ENCODE data around the gene ANKS1B.

Gene ANKS1B

DNA sequence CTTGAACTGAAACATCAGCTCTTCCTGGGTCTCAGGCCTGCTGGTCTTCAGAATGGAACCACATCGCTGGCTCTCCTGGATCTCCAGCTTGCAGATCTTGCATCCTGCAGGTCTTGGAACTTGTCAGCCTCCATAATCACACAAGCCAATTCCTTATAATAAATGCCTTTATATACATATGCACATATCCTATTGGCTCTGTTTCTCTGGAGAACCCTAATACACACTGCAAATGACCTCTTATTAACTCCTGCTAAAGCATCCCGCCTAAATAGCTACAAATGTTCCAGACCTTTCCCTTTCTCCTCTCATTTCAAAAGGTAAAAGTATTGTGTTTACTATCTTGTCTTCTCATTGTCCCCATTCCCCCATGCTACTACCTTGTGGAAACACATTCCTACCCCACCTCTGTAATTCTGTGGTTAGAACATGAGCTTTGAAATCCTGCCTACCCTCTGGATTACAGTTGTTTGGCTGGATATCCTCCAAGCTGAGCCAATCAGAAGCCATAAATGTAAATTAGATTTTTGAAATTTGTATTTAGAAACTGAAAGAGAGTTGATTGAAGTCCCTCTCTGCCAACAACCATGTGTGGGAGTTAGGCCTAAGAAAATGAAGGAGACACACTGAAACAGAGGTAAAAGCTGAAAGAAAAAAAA lies 58.1 kb downstream of the ANKS1B start:
- Mint-ChIP-seq H3K4me1 (no peaks in the 10 kb centered on the region), H3K9me3 (no peaks in the 10 kb centered on the region)

DNA sequence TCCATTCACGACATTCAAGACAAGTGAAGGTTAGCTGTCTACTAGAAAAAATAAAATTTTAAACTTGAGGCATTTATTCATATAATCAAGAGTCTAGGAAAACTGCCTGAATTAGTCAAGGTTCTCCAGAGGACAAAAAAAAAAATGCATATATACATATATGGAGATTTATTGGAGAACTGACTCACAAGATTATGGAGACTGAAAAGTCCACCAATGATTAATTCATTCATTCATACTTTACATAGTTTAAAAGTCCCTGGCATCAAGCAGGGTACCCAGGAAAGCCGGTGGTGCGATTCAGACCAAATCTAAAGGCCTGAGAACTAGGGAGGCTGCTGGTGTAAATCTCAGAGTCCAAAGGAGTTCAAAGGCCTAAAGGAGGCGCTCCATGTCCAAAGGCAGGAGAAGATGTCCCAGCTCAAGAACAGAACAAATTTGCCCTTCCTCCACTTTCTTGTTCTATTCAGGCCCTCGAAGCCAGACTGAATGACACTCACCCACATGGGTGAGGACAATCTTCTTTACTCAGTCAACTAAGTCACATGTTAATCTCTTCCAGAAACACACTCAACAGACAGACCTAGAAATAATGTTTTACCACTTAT lies 64.3 kb downstream of the ANKS1B start:
- Mint-ChIP-seq H3K4me1 (no peaks in the 10 kb centered on the region), H3K36me3 (ENCODE audit: low read depth) (no peaks in the 10 kb centered on the region), H3K27me3 (ENCODE audit: low read depth) (no peaks in the 10 kb centered on the region), H3K4me3 (no peak overlapping the region), H3K27ac (no peak overlapping the region), H3K9me3 (no peaks in the 10 kb centered on the region)
- TF ChIP-seq, protein P1, sequence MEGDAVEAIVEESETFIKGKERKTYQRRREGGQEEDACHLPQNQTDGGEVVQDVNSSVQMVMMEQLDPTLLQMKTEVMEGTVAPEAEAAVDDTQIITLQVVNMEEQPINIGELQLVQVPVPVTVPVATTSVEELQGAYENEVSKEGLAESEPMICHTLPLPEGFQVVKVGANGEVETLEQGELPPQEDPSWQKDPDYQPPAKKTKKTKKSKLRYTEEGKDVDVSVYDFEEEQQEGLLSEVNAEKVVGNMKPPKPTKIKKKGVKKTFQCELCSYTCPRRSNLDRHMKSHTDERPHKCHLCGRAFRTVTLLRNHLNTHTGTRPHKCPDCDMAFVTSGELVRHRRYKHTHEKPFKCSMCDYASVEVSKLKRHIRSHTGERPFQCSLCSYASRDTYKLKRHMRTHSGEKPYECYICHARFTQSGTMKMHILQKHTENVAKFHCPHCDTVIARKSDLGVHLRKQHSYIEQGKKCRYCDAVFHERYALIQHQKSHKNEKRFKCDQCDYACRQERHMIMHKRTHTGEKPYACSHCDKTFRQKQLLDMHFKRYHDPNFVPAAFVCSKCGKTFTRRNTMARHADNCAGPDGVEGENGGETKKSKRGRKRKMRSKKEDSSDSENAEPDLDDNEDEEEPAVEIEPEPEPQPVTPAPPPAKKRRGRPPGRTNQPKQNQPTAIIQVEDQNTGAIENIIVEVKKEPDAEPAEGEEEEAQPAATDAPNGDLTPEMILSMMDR (IDR thresholded peaks at IDR 0.05; ENCODE audit: unreplicated experiment in 3 of 3): no peak

More for the DNA sequence above, 58.1 kb downstream of the ANKS1B start:
- Mint-ChIP-seq H3K27ac (no peak overlapping the region), H3K4me3 (no peak overlapping the region), H3K27me3 (ENCODE audit: low read depth) (no peaks in the 10 kb centered on the region), H3K36me3 (ENCODE audit: low read depth) (no peaks in the 10 kb centered on the region)
- TF ChIP-seq, protein P1 (IDR thresholded peaks at IDR 0.05; ENCODE audit: unreplicated experiment in 3 of 3): no peak

DNA sequence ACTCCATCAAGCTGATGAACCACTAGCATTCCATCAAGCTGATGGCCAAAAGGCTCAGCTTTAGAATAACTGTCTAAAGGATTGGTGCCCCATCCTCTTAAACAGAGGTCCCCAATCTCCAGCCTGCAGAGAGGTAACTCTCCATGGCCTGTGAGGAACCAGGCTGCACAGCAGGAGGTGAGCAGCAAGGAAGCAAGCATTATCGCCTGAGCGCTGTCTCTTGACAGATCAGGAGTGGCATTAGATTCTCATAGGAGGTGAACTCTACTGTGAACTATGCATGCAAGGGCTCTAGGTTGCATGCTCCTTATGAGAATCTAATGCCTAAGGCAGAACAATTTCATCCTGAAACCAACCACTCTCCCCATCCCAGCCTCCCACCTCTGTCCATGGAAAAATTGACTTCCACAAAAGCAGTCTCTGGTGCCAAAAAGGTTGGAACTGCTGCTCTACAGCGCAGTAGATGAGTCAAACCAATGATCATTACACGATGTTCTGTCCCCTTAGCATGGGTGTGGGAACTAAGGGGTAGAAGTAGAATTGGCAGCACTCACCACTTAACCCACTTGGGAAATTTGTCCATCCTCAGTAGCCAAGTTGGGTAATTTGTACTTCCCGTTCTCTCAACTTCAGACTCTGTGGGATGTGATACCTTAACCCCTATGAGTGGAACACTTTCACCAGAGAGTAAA lies 66.9 kb downstream of the ANKS1B start:
- Mint-ChIP-seq H3K27me3 (ENCODE audit: low read depth) (no peaks in the 10 kb centered on the region), H3K4me1 (no peaks in the 10 kb centered on the region), H3K36me3 (ENCODE audit: low read depth) (no peaks in the 10 kb centered on the region), H3K27ac (no peak overlapping the region), H3K4me3 (no peak overlapping the region), H3K9me3 (no peaks in the 10 kb centered on the region)
- TF ChIP-seq, protein P1 (IDR thresholded peaks at IDR 0.05; ENCODE audit: unreplicated experiment in 3 of 3): no peak

DNA sequence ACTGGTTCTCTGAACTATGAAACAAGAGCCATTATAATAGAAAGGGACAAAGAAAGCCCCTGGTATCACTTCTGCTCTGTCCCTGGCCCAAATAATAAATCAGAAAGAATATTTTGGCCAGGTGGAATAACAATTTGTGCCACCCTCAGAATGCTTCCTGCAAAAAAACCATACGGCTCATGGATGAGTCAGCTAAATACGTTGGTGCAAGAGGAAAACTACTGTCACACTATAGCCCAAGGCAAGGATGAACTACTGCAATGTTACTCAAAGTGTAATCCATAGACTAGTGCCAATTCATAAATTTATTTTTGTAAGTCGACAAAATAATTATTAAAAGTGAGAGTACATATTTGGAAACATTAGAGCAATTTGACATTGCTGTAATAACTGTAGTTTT lies 68.2 kb downstream of the ANKS1B start:
- Mint-ChIP-seq H3K4me3 (no peak overlapping the region), H3K4me1 (no peaks in the 10 kb centered on the region), H3K27ac (no peak overlapping the region), H3K9me3 (no peaks in the 10 kb centered on the region), H3K27me3 (ENCODE audit: low read depth) (no peaks in the 10 kb centered on the region), H3K36me3 (ENCODE audit: low read depth) (no peaks in the 10 kb centered on the region)
- TF ChIP-seq, protein P1 (IDR thresholded peaks at IDR 0.05; ENCODE audit: unreplicated experiment in 3 of 3): no peak

- Mint-ChIP-seq H3K36me3 (ENCODE audit: low read depth) (no peaks in the 10 kb centered on the region), H3K27ac (peak overlapping the region in 1 of 3 experiments; percentile 48), H3K4me3 (no peak overlapping the region), H3K9me3 (no peaks in the 10 kb centered on the region), H3K4me1 (peaks cover 5% of the 10 kb centered on the region), H3K27me3 (ENCODE audit: low read depth) (no peaks in the 10 kb centered on the region)
- TF ChIP-seq, protein P1 (IDR thresholded peaks at IDR 0.05; ENCODE audit: unreplicated experiment in 3 of 3): no peak
These were observed 69.3 kb downstream of the ANKS1B start for GRCh38 chr12:99915251-99916082.
